HuH-7.5 (cell line): Measurements from ENCODE around the gene PRR29.
"Not testable (repeated sequence)": the region's sequence is repeated elsewhere in the genome, so short reads cannot be mapped to it uniquely, and the experiment has no call there.

Experiments
- DNase-seq: peaks from one replicate; pipeline ENCODE4 v3.0.0; 2011; ENCODE audit warnings: low spot score

Gene PRR29

DNA sequence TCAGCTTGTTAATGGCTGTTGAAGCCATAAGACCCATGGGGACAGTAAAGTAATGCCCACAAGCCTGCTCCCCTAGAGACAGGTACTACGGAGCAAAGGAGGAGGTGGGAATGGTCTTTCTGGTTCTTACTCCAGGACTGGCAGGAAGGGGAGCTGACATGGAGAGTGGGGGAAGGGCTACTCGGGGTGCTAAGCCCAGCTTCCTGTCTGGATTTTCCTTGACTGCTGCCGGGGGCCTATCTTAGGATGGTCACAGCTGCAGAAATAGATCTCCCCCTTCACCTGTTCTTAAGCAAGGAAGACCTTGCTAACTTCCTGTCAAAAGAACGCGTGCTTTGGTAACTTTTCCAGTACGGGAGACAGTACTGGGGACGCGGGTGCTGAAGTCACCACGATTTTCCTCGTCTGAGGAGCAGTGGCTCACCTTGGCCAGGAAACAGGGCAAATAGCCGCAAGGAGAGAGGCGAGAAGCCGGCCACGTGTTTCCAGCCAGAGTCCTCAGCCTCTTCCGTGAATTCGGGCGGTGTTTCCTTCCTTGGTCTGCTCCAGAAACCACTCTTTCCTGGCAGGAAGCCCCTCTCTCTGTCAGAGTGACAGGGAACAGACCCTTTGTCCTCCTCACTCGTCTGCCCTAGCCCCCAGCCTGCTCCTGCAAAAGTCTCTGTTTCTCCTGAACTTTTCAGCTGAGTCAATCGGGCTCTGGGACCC is 656 bp upstream of the PRR29 start:
- no peak for DNase-seq

DNA sequence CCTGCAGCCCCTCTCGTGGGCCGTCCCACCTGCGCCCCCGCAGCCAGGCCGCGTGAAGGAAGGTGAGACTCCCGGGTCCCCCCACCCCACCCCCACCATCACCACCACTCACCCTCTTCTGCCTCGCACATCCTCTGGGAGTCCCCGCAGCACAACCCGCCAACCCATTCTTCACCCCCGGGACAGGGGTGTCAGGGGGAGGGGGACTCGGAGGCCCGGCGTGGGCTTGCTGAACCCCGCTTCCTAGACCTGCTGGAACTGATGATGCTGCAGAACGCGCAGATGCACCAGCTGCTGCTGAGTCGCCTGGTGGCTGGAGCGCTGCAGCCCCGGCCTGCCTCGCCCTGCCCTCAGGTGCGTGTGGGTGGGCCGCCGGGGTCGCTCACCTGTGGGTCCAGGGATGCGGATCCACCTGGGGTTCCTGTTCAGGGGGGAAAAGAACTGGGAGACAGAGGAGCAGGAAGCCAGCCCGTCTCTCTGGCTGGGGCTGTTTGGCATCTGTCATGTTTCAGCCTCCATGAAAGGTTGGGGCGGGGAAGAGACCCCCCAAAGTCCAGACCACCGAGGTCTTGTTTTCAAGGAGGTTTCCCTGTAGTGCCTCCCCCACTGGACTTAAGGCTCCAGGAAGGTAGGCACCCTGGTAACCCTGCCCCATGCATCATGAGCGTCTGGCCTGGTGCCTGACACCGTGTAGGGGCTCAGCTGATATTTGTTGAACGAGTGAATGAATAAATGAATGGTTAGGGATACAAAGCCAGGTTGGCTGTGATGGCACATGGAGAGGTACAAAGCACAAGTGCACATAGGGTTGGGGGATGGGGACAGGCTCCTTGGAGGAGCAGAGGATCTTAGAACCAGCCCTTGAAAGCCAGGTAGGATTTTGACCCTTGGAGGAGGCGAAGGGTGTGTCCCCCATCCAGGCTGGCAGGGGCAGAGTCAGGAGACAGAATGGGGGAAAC is 849 bp downstream of the PRR29 start:
- no peak for DNase-seq

DNA sequence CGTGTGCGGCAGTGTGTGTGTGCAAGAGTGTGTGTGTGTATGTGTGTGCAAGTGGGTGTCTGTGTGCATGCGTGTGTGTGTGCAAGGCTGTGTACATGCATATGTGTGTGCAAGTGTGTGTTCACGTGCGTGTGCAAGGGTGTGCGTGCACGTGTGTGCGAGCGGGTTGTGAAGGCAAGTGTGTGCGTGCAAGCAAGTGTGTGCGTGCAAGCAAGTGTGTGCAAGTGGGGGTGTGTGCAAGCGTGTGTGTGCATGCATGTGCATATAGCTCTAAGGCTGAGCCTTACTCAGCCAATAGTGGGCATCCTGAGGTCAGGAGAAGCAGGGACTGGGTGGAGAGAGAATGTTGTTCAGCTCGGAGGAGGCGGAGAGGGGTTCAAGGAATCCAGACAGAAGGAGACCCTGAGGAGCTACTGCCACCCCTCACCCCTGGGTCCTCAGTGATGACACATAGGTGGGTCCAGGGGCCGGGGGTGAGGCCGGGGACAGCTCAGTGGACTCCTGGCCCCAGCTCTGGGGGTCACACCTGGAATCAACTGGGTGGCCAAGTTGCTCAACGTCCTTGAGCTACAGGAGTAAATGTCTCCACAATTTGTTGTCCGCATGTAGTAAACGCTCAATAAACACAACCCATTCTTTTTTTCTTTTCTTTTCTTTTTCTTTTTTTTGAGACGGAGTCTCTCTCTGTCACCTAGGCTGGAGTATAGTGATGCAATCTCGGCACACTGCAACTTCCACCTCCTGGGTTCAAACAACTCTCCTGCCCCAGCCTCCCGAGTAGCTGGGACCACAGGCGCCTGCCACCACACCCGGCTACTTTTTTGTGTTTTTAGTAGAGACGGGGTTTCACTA is 1.8 kb downstream of the PRR29 start:
- no peak for DNase-seq

DNA sequence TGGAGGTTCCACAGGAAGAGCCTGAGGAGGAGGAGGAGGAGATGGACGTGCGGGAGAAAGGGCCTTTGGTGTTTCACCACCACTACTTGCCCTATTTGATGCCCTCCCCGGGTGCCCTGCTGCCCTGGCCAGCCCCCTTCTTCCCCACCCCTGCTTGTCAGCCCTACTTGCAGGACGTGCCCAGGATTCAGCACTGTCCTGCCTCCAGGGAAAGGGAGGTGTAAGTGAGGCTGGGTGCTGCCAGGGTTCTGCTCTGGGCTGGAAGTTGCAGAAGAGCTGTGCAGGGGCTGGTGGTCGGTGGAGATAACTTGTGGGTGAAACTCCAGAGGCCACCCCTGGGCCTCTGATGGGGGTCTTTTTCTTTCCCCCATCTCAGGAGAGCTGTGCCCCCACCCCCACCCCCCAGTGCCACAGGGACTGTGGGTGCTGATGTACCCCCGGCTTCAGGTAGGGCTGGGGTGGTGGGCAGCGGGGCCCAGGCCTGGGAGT is 3.0 kb downstream of the PRR29 start:
- DNase-seq = no peak

DNA sequence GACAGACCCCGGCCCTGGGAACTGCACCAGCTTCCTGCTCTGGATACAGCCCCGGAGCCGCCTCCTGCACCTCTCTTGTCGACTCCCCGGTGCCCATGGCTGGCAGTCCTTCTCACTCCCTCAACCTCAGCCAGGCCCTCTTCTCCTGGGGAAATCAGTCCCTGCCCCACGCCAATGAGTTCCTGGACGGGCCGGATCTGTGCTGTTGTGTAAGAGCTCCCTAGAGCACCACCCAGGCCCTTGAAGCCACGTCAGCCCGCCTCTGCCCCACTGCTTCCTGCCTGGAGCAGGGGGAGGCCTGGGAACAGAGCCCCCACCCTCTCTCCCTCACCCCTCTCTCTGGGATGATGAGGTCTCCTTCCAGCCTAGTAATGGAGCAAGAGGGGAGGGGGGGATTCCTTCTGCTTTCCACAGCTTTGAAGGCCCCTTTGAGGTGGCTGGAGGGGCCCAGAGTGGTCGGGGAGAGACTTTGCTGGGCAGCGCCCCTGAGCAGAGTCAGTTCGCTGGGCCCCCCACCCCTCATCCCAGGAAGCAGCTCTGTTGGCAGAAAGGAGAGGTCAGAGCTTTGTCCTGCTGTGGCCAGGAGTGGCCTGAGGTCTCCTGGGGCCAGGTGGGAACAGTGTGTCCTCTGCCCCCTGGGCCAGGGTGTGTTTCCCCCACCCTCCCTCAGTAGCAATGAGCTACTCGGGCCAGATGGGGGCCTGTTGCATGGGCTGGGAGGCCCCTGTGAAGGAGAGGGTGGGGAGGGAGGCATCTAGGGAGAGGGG is 3.8 kb downstream of the PRR29 start:
- DNase-seq = no peak

DNA sequence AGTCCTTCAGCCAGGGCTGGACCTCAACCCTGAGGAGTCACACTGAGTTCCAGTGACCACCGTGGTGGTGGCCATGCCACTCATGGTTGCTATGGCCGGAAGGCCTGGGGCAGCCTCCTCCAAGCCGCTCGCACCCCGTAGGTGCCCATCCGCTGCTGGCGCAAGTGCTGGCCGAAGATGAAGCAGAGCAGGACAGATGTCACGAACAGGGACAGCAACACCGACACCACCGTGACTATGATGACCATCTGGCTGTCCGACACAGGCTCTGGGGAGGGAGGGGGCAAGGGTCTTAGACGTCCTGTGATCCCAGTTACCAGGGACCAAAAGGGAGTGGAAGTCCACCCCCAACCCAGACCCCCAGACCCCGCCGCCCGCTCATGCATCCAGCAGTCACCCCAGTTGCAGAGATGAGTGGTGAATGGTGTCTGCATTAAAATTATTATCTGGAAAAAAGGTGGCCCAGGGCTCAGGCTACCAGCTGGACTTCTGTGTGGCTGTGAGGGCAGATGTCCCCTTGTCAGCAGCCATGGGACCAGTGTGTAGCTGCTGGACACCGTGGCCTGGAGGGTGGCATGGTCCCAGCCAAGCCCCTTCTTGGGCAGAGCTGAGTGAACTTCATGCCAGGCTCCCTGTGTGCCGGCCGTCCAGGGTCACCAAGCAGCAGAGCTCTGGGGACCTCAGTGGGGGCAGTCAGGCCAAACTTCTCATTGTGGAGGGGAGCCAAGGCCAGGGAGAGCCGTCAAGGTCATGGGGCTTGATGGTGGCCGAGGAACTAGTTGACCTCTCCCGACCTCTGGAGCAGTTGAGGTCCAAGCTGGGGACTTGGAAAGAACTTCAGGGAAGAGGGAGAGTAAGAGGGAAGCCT is 4.7 kb downstream of the PRR29 start:
- no peak for DNase-seq

DNA sequence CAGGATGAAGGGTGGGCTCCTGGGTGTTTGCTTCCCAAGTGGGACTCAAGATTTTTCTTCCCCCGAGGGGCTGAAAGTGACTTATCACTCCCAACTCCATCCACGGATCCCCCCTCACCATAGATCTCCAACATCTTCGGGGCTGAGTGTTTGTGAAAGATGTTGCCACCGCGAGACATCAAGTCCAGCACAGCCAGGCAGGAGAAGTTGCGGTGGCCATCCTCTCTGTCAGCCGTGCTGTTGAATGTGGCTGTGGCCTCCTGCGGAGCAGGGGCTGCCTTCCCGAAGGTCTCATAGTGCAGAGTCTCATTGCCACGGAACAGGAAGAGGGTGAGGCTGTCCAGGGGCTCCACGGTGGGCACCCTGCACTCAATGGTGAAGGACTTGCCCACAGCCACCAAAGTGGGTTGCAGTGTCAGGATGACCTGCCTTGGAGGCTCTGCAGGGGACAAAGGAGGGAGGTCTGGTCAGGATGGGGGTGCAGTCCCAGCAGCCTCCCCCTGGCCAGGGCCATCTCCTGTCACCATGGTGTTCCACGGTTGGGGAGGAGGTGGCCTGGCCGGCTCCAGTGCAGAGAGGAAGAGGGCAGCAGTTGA is 5.5 kb downstream of the PRR29 start:
- no peak for DNase-seq

DNA sequence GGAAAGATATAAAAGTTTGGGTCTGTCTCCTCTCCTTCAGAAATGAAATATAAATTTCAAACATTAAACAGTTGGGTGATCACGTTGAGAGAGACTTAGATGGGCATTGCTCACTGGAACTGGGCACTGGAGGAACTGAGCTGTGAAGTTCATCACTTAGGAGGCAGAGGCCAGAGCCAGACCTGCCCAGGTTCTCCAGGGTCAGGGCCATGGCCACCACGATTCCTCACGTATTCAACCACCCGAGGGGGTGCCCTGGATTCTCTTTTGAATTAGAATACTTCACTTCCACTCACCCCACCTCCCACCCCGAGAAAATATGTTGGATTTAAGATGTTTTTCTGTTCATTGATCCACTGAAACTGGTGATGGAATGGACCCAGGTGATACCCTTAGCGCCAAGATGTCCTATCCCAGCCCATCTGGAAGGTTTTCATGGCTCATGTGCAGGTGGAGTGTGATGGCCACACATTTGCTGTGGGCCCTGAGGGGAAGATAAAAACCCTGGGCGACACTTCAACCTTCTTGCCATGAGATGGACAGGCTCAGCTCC is 6.1 kb downstream of the PRR29 start:
- no peak for DNase-seq

DNA sequence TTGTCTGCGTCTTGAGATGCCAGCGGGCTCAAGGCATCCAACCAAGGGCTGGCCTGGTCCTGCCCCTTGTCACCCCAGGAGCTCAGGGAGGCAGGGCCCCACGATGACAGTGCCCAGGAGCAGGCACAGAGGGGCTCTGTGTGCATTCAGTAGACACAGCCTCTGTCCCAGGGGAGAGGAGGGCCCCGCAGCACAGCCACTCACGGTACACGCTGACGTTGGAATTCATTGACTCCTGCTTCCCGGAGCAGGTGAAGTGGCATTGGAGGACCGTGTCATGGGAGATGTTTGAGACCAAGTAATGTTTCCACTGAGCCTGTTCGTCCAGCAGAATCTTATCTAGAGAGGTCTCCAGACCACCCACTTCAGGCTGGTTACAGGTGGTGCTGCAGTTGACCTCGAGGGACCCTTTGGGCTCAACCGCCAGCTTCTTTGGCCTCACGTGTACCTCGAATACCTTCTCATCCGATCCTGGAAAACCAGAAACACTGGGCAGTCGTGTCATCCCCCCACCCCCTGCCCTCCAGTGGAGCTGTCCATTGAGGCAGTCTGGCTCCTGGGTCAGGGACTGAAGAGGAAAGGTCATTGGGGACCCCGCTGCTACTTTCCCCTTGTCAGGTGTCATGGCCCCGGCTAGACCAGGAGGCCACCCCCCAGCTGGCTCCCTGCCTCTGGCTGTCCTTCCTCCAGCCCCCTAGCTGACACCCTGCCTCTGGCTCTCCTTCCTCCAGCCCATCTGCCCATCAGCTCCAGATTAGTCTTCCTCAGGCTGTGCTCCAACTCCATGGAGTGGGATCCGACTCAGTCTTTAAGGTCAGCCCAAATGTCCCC is 7.0 kb downstream of the PRR29 start:
- no peak for DNase-seq

DNA sequence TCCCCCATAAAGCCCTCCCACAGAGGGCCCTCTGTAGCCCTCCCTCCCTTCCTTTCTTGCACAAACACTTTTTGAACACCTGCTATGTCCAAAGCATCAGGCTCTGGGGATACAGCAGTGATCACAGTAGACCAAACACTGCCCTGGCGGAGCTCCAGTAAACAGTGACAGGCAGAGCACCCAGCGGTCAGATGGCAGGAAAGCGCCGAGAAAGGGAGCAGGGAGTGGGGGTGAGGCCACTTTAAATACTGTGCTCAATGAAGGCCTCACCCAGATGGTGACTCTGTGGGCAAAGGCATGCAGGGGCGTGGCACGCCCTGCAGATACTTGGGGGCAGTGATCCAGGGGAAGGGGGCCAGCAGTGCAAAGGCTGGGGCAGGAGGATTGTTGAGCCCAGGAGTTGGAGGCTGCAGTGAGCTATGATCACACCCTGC is 7.6 kb downstream of the PRR29 start:
- no peak for DNase-seq

DNA sequence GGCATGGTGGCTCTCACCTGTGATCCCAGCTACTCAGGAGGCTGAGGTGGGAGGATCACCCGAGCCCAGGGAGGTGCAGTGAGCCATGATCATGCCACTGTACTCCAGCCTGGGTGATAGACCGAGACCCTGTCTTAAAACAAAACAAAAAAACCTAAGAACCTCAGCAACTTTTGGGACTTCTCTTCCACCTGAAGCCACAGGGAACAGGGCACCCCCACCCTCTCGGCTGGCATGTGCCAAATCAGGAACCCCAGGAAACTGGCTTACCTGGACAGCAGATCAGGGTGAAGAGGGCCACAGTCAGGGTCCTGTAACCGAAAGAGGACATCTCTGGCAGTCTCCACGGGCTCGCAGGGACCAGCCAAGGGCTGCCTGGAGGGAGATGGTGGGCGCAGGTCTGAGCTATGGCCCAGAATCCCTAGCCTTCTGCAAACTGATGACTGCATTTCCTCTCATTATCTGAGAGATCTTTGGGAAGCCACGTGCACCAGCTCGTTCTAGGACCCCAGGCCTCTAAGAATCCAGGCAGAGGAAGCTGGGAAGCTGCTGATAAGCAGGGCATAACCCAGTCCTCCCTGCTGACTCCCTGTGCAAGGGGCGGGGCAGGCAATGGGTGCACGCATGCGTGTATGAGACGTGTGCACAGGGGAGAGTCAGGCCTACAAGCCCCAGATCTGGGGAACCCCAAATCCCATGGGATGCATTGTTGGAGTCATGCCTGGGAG is 8.4 kb downstream of the PRR29 start:
- no peak for DNase-seq

DNA sequence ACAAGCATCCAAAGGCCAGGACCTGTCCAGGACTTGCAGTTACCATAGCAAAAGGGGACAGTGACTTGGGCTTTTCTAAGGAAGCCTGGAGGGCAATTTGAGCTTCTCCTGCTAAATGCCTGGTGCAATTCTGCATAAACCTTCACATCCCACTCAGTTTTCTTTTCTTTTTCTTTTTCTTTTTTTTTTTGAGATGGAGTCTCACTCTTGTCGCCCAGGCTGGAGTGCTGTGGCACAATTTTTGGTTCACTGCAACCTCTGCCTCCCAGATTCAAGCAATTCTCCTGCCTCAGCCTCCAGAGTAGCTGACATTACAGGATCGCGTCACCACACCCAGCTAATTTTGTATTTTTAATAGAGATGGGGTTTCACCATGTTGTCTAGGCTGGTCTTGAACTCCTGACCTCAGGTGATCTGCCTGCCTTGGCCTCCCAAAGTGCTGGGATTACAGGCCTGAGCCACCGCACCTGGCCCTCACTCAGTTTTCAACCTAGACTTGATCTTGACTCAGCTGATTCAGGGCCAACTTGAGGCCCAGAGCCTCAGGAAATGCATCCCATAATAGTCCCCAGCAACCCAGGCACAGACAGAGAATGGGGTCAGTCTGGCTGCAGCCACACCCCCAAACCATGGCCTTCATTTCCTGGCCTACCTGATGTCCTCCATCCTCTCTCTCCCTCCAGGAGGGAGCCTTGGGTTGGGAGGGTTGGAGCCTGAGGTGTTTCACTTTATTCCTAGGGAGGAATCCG is 9.1 kb downstream of the PRR29 start:
- not testable (repeated sequence) for DNase-seq

DNA sequence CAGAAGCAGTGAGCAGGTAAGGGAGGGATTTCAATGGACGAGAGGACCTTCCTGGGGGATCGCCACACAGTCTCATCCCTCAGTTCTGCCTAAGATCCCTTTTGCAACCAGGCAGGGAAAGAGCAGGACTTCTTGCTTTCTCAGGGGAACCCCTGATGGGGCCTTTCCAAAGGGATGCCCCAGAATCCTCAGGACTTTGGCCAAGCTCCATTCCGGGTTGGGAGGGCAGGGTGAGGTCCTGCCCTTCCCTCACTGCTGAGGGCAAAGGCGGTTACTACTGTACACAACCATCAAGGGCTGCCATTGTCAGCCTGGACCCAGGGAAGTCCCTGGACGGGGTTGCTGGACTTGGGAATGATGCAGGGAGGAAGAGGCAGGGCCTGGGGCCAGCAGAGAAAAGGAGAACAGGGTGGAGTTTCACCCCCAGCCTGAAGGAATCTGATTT is 9.7 kb downstream of the PRR29 start:
- DNase-seq = no peak

DNA sequence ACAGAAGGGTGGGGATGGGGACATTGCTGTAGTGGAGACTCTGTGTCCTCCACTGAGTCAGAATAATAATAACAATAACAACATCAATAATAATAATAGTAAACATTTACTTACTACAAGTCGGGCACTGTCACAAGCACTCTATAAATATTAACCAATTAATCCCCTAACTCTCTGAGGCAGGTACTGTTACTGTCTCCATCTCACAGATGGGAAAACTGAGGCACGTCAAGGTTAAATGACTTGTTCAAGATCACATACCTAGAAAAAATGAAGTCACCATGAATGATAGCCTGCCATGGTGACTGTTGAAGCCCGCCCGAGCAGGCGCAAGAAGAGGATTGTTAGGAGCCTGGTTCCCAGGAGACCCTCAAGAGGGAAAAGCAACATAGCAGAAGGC is 10.2 kb downstream of the PRR29 start:
- no peak for DNase-seq

DNA sequence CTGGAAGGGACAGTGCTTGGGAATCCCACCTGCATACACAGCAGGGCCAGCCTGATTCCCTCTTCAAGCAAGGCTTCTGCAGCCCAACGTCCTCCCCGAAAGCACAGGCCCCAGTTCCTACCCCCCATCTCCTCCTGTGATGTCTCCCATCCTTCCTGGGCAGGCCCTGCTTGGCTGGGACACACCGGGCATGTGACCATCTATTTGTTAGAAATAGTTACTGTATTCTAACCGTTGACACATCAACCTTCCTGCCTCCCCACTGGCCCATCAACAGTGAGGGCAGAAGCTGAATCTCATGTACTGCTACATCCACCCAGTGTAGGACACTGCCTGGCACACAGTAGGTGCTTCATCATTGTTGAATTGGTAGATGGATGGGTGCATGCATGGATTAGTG is 10.7 kb downstream of the PRR29 start:
- no peak for DNase-seq

DNA sequence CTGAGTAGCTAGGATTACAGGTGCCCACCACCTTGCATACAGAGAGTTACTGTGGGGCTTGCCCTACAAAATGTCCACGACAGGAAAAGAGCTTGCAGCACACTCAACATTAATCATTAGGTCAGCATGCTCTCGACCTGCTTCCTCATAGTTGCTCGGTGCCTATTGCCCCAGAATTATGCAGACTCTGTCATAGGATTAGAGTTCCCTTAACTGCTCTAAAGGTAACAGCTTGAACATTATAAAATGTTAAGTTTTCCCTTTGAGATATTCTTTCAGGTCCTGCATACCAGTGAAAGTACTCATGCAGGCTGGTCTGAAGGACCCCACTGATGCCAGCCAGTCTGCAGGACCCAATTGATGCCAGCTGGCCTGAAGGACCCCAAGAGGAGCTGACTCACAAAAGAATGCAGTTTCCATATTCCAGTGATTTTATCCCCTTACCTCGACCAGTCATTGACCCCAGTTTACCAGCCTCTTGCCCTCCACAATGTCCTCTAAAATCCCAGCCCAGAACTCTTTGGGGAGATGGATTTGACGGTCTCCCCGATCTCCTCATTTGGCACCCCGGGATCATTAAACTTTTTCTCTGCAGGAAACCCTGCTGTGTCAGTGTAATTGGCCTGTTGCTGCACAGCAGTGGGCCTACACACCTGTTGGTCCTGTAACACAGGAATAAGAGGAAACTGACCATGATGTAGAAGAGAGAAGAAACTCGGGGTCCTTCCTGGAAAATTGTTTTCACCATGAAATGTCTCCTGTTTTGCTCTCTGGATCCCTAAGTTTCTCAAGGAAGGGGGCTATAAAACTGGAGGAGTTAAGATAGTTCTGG is 11.6 kb downstream of the PRR29 start:
- DNase-seq = no peak
